Measurements from ENCODE around the gene ZNRD2. TPM values are rescaled to one million over a fixed set of nuclear protein-coding genes. Genes with fewer than 3 reads are reported as not detected.
A peak's percentile ranks its signal among the peaks of the same experiment; 100 is the strongest.

Gene ZNRD2
- total RNA-seq, 1 donor from 2014 or later: 32.2 TPM

DNA sequence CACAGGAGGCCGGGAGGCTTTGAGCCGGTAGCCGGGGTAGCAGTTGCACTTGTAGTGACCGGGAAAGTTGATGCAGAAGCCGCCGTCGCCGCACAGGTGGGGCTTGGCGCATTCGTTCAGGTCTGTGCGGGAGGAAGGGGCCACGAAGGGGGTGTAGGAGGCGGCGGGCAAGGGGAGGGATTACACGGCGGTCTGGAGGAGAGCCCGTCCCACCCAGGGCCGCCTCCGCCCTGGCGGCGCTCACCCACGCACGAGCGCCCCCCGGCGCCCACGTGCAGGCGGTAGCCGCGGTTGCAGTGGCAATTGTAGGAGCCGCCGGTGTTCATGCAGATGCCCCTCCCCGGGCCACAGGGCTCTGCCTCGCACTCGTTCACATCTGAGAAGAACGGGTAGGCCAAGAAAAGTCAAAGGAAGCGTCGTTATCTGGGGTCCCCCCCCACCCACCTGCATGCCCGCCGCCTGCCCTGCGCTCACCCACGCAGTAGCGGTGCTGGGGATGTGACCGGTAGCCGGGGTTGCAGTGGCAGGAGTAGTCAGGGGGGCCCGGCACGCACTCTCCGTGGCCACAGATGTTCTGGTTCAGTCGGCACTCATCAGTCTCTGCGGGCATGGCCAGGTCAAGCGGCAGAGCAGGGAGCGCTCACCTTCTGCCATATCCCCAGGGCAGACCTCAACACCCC, 22.7 kb upstream of the ZNRD2 start:
- TF ChIP-seq, protein P1, sequence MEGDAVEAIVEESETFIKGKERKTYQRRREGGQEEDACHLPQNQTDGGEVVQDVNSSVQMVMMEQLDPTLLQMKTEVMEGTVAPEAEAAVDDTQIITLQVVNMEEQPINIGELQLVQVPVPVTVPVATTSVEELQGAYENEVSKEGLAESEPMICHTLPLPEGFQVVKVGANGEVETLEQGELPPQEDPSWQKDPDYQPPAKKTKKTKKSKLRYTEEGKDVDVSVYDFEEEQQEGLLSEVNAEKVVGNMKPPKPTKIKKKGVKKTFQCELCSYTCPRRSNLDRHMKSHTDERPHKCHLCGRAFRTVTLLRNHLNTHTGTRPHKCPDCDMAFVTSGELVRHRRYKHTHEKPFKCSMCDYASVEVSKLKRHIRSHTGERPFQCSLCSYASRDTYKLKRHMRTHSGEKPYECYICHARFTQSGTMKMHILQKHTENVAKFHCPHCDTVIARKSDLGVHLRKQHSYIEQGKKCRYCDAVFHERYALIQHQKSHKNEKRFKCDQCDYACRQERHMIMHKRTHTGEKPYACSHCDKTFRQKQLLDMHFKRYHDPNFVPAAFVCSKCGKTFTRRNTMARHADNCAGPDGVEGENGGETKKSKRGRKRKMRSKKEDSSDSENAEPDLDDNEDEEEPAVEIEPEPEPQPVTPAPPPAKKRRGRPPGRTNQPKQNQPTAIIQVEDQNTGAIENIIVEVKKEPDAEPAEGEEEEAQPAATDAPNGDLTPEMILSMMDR (conservative IDR thresholded peaks at IDR 0.05): no peak
- DNase-seq (ENCODE audit: extremely low spot score, unreplicated experiment): no peak
- peaks cover 39% of the 10 kb centered on the region for H3K4me1 Mint-ChIP-seq (ENCODE audit: unreplicated experiment)
- peaks cover 25% of the 10 kb centered on the region for H3K27me3 Mint-ChIP-seq
- H3K27ac Mint-ChIP-seq: no peak overlapping the region
- H3K9me3 Mint-ChIP-seq: no peaks in the 10 kb centered on the region
- H3K36me3 Mint-ChIP-seq: peaks cover 29% of the 10 kb centered on the region
- H3K4me3 Mint-ChIP-seq: no peak overlapping the region

DNA sequence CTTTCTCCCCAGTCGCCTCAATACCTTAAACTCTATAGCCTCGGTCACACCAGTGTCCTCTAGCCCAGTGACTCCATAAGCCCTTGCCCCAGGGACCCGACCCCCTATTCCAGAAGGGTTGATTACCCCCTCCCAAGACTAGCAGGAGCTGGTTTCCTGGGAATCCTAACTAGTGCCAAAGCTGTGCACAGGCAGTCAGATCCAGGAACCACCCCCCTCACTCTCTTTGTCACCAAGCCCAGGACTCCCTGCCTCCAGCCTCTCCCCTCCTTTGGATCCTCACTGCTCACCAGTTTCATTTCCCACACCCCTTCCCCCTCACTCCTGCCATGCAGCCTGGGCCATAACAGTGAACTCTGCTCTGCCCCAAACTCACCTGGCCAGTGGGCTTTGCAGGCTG, 21.9 kb upstream of the ZNRD2 start:
- Mint-ChIP-seq H3K4me1 (ENCODE audit: unreplicated experiment) (peaks cover 45% of the 10 kb centered on the region), H3K4me3 (peak overlapping the region; percentile 49), H3K36me3 (peaks cover 28% of the 10 kb centered on the region), H3K9me3 (no peaks in the 10 kb centered on the region), H3K27me3 (peaks cover 25% of the 10 kb centered on the region), H3K27ac (peak overlapping the region; percentile 39)
- TF ChIP-seq, protein P1 (conservative IDR thresholded peaks at IDR 0.05): no peak
- no peak for DNase-seq (ENCODE audit: extremely low spot score, unreplicated experiment)

DNA sequence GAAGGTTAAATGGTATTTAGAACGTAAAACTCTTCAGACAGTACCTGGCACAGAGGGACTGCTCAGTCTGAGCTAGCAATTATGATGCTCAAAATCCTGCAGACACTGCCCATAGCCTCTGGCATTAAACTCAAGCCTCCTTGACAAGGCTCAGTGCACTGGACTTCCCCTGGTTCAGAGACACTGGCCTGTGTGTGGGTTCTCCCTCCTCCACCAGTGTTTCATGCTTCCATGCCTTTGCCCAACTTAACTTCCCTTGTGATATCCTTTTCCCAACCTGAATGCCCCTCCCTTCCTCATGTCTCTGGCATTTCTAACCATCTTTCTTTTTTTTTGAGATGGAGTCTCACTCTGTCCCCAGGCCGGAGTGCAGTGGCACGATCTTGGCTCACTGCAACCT, 21.2 kb upstream of the ZNRD2 start:
- TF ChIP-seq, protein P1 (conservative IDR thresholded peaks at IDR 0.05): no peak
- peak overlapping the region; percentile 56 for H3K27ac Mint-ChIP-seq
- peaks cover 25% of the 10 kb centered on the region for H3K27me3 Mint-ChIP-seq
- peaks cover 42% of the 10 kb centered on the region for H3K4me1 Mint-ChIP-seq (ENCODE audit: unreplicated experiment)
- H3K36me3 Mint-ChIP-seq: peaks cover 28% of the 10 kb centered on the region
- H3K9me3 Mint-ChIP-seq: no peaks in the 10 kb centered on the region
- DNase-seq (ENCODE audit: extremely low spot score, unreplicated experiment): no peak
- peak overlapping the region; percentile 41 for H3K4me3 Mint-ChIP-seq

DNA sequence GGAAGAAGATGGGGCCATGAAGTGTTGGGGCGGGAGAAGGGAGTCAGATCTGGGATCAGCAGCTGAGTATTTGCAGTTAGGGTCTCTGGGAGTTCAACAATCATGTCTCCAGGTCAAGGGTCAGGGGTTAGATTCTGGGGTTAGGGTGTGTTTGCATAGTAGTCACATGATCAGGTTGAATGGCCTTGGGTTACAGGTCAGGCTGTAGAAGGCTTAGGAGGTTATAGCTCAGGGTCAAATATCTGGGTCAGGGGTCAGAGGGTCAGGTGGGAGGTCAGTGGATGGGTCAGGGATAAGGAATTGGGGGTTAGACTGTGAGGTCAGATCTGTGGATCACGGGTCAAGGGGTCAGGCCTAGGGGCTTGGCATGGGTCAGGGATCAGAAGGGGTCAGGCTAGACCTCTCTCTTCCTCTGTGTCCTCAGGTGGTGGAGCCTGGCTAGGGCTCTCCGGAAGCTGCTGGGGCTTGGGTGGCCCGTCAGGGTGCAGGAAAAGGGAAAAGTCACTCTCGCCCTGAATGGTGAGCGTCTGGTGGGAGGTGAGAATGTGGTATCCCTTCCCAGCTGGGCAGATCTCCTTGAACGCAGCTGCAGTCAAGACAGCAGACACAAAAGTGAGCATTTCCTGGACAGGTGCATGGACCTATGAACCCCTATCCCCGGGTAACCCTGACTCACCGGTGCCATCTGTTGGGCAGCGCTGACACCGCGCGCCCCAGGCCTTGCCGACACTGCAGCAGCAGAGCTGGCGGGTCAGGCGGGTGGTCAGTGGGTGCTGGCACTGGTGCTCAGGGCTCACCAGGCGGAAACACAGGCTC, 18.5 kb upstream of the ZNRD2 start:
- TF ChIP-seq, protein P1 (conservative IDR thresholded peaks at IDR 0.05): peak; percentile 56
- Mint-ChIP-seq H3K27me3 (peaks cover 12% of the 10 kb centered on the region), H3K9me3 (no peaks in the 10 kb centered on the region), H3K36me3 (peaks cover 14% of the 10 kb centered on the region), H3K4me1 (ENCODE audit: unreplicated experiment) (peaks cover 47% of the 10 kb centered on the region), H3K27ac (peak overlapping the region; percentile 63), H3K4me3 (peak overlapping the region; percentile 66)
- DNase-seq (ENCODE audit: extremely low spot score, unreplicated experiment): no peak

DNA sequence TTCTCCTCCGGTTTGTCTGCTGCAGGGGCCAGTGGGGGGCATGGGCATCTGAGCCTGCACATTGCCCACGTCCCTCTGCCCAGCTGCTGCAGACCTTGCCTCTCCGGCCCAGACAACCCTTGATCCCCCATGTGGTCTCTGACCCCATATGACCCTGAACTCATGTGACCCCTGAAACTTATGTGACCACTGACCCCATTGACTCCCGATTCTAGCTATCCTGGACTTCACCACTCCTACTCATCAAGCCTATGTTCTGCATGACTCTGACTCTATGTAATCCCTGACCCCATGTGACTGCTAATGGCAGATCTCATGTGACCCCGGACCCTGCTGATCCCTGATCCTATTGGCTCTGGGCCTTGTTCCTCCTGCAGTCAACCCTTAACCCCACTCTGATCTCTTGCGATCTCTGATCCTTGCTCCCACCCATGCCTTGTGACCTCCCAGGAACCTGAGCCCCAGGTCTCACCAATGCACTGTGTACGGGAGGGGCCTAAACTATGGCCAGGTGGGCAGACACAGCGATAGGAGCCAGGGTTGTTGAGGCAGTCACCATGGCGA, 17.8 kb upstream of the ZNRD2 start:
- Mint-ChIP-seq H3K9me3 (no peaks in the 10 kb centered on the region), H3K36me3 (peaks cover 14% of the 10 kb centered on the region), H3K4me3 (peak overlapping the region; percentile 40), H3K27ac (peak overlapping the region; percentile 63), H3K27me3 (peaks cover 11% of the 10 kb centered on the region), H3K4me1 (ENCODE audit: unreplicated experiment) (peaks cover 47% of the 10 kb centered on the region)
- TF ChIP-seq, protein P1 (conservative IDR thresholded peaks at IDR 0.05): no peak
- DNase-seq (ENCODE audit: extremely low spot score, unreplicated experiment): no peak

Data from type B pancreatic cell (in vitro differentiated cells).